ENCODE measurements around the gene PSMG4.

Gene PSMG4, protein sequence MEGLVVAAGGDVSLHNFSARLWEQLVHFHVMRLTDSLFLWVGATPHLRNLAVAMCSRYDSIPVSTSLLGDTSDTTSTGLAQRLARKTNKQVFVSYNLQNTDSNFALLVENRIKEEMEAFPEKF

DNA sequence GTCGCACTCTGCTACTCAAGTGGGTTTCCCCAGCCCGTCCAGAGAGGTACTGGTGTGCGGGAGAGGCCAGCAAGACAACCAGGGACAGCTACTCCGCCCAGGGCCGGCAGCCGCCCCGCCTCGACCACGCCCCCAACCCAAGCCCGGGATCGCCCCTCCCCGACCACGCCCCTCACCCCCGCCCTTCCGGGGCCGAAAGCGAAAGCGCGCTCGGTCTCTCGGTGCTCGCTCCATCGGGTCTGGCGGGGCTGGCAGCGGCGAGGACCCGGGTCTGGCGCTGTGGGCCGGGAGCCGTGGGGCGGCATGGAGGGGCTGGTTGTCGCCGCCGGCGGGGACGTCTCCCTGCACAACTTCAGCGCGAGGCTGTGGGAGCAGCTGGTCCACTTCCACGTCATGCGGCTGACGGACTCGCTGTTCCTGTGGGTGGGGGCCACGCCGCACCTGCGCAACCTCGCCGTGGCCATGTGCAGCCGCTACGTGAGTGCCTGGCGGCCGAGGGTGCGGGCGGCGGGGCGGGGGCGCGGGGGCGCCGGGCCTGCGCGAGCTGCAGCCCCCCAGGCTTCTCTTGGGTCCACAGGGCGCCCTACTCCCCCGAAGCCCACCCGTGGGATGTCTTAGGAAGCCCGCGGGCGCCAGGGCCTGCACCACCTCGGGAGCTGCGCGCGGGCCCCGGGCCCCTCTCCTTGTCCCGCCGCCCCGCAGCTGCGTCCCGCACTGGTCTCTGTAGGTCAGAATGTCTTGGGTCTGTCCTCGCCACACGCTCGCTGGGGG lies at the start of gene PSMG4:
PSMG4 (plus strand) TSS at position 228 of the 771 bp plus-strand sequence; CDS start at position 304, 76 bp downstream.
- Histone ChIP-seq H3K27ac (peak within 1 kb of the TSS; percentile 33), H3K79me2 (peaks cover 16% of the 10 kb centered on the region), H3K9me3 (ENCODE audit: control insufficient read depth, low read length) (no peaks in the 10 kb centered on the region), H3K4me2 (ENCODE audit: low read length) (peak within 1 kb of the TSS; percentile 74), H3K36me3 (ENCODE audit: control insufficient read depth, insufficient read depth, low read length) (no peaks in the 10 kb centered on the region), H2AFZ (peak within 1 kb of the TSS; percentile 93), H3K9ac (no peak within 1 kb of the TSS), H3K4me1 (peaks cover 14% of the 10 kb centered on the region), H3K4me3 (ENCODE audit: low read depth, low read length) (peak within 1 kb of the TSS; percentile 76), H3K27me3 (ENCODE audit: control insufficient read depth, insufficient read depth, low read length) (no peaks in the 10 kb centered on the region)
- TF ChIP-seq, protein P1, sequence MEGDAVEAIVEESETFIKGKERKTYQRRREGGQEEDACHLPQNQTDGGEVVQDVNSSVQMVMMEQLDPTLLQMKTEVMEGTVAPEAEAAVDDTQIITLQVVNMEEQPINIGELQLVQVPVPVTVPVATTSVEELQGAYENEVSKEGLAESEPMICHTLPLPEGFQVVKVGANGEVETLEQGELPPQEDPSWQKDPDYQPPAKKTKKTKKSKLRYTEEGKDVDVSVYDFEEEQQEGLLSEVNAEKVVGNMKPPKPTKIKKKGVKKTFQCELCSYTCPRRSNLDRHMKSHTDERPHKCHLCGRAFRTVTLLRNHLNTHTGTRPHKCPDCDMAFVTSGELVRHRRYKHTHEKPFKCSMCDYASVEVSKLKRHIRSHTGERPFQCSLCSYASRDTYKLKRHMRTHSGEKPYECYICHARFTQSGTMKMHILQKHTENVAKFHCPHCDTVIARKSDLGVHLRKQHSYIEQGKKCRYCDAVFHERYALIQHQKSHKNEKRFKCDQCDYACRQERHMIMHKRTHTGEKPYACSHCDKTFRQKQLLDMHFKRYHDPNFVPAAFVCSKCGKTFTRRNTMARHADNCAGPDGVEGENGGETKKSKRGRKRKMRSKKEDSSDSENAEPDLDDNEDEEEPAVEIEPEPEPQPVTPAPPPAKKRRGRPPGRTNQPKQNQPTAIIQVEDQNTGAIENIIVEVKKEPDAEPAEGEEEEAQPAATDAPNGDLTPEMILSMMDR (IDR thresholded peaks at IDR 0.05), result no peak

DNA sequence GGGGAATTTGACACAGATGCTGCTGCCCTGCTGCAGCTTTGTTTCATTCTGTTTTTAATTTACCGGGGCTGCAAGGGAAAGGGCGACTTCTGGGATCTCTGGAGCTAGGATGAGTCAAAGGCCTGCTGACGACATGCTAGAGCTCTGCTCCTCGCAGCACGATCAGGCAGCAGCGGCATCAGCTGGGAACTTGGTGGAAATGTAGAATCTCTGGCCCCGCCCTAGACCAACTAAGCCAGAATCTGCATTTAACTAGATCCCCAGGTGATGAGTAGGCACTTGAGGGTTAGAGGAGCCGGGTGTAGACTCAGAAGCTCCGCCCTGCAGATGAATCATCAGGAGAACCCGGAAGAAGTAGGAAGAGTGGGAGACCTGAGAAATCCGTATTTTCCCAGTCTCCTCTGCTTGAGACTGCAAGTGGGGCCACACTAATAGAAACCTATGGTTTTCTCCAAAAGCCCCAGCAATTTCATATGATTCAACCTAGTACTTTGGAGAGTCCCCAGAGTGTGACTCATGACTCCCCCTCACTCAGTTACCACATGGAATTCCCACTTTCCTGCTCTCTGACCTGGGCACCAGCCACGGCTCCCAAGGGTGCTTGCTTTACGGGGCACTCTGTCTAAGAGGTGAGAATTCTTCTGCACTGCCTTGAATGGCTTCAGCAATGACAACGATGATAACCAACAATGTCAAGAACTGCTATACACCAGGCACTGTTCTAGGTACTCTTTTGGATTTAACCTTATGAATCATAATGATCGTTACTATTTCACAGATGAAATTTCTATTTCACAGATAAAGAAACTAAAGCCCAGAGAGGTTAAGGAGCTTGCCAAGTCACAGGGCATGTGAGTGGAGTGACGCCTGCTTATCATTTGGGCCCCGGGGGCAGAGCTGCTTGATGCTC lies 49.4 kb upstream of the PSMG4 start:
- H2AFZ ChIP-seq, result no peak overlapping the region
- no peak overlapping the region for H3K4me3 ChIP-seq (ENCODE audit: low read depth, low read length)
- no peaks in the 10 kb centered on the region for H3K4me1 ChIP-seq
- H3K36me3 ChIP-seq (ENCODE audit: control insufficient read depth, insufficient read depth, low read length), result no peaks in the 10 kb centered on the region
- H3K9ac ChIP-seq, result no peak overlapping the region
- no peaks in the 10 kb centered on the region for H3K27me3 ChIP-seq (ENCODE audit: control insufficient read depth, insufficient read depth, low read length)
- no peak overlapping the region for H3K4me2 ChIP-seq (ENCODE audit: low read length)
- H3K79me2 ChIP-seq, result no peaks in the 10 kb centered on the region
- H3K27ac ChIP-seq, result no peak overlapping the region
- no peaks in the 10 kb centered on the region for H3K9me3 ChIP-seq (ENCODE audit: control insufficient read depth, low read length)
- TF ChIP-seq, protein P1 (IDR thresholded peaks at IDR 0.05), result no peak

DNA sequence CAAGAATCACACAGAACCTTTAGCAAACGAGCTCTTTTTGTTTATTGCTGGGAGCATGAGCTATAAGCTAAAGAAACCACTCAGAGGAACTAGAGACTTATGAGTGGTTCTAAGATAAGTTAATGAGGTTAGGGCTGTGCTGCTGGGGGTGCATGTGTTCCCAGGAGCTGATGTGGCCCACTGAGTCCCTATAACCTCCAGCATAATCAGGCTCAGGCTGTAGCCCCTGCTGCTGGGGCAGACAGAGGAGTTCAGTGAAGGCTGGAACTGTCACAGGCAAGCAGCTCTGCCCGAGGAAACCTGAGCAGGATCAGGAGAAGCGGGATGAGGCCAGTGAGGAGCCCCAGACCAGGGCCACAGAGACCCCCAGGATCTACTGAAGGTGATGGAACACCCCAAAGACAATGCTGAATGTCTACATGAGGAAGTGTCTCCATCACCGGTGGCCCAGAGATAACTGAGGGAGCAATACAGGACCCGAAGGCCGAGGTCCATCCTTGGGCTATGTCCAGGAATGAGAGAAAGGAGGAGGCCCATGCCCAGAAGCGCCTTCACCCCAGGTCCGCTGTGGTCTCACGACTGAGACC lies 48.6 kb upstream of the PSMG4 start:
- Histone ChIP-seq H3K9me3 (ENCODE audit: control insufficient read depth, low read length) (no peaks in the 10 kb centered on the region), H3K27me3 (ENCODE audit: control insufficient read depth, insufficient read depth, low read length) (no peaks in the 10 kb centered on the region), H2AFZ (no peak overlapping the region), H3K4me2 (ENCODE audit: low read length) (no peak overlapping the region), H3K4me1 (no peaks in the 10 kb centered on the region), H3K4me3 (ENCODE audit: low read depth, low read length) (no peak overlapping the region), H3K36me3 (ENCODE audit: control insufficient read depth, insufficient read depth, low read length) (no peaks in the 10 kb centered on the region), H3K27ac (no peak overlapping the region), H3K79me2 (no peaks in the 10 kb centered on the region), H3K9ac (no peak overlapping the region)
- TF ChIP-seq, protein P1 (IDR thresholded peaks at IDR 0.05), result no peak

DNA sequence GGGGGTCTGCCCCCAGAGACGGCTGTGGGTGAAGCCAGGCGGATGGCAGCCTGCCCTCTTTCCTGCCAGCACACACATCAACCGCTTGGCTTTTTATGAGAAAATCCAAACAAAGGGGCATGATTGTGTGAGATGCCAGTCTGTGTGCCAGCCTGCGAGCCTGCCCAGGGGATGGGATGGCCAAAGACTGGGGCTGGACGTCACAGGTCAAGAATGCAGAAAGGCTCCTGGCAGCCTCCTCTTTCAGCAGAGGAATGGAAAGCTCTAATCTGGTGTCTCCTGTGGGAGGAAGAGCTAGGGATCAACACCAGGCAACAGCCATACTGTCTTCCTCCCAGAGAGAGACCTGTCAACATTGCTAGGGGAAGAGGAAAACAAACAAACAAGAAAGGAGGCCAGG lies 47.1 kb upstream of the PSMG4 start:
- TF ChIP-seq, protein P1 (IDR thresholded peaks at IDR 0.05), result no peak
- Histone ChIP-seq H3K9ac (no peak overlapping the region), H3K27me3 (ENCODE audit: control insufficient read depth, insufficient read depth, low read length) (no peaks in the 10 kb centered on the region), H3K36me3 (ENCODE audit: control insufficient read depth, insufficient read depth, low read length) (no peaks in the 10 kb centered on the region), H3K27ac (no peak overlapping the region), H3K4me3 (ENCODE audit: low read depth, low read length) (no peak overlapping the region), H2AFZ (no peak overlapping the region), H3K79me2 (no peaks in the 10 kb centered on the region), H3K4me2 (ENCODE audit: low read length) (no peak overlapping the region), H3K9me3 (ENCODE audit: control insufficient read depth, low read length) (no peaks in the 10 kb centered on the region), H3K4me1 (no peaks in the 10 kb centered on the region)

Data from parathyroid adenoma (tissue), 2 donors.